ENCODE measurements around the gene IDH3G. TPM values are rescaled to one million over a fixed set of nuclear protein-coding genes. Genes with fewer than 3 reads are reported as not detected.

IDH3G gene
- total RNA-seq, 1 experiment from 2014 or later = 43.2 TPM

DNA sequence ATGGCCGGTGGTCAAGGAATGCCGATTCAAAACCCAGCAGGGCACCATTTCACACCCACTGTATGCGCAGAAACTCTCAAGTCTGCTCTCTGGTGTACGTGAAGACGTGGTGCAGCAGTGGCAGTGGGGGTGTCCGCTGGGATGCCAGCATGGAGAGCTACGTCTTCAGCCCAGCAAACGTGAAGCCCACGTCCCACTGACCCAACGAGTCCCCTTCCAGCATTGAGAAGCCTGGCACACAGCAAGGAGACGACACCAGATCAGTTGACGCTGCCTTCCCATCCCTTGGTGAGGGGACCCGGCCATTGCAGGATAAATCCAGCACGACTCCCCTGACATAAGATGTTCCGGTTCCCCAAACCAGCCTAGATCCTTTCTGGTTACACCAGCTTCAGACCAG is 32.3 kb downstream of the IDH3G start:
- H3K27me3 Mint-ChIP-seq (ENCODE audit: low read depth) = peaks cover 13% of the 10 kb centered on the region
- H3K36me3 Mint-ChIP-seq (ENCODE audit: insufficient read depth in 1 of 3, low read depth in 3 of 3) = peaks cover 0 to 3% (median 2%) of the 10 kb centered on the region in 3 experiments; a peak in 5 of 7 replicates
- H3K79me2 ChIP-seq (ENCODE audit: insufficient read depth, low read length) = no peaks in the 10 kb centered on the region

More for the DNA sequence above, 32.3 kb downstream of the IDH3G start:
- Histone ChIP-seq H2BK15ac (ENCODE audit: low read depth, low read length) (no peak overlapping the region), H2BK120ac (ENCODE audit: low read depth, low read length, poor library complexity, severe bottlenecking) (no peak overlapping the region), H2BK12ac (ENCODE audit: insufficient read length, low read depth, low read length) (no peak overlapping the region), H3K4me1 (ENCODE audit: insufficient read depth, low read length) (no peaks in the 10 kb centered on the region), H3K27ac (ENCODE audit: insufficient read length, low read depth, low read length) (no peak overlapping the region), H4K8ac (replicated peaks; ENCODE audit: insufficient read length, low read depth, low read length) (no peak overlapping the region), H2AFZ (ENCODE audit: low read length) (no peak overlapping the region), H4K91ac (ENCODE audit: insufficient read length, low read depth, low read length) (no peak overlapping the region), H3K14ac (ENCODE audit: insufficient read depth, low read length) (no peak overlapping the region), H3K4ac (ENCODE audit: low read depth, low read length) (no peak overlapping the region), H4K20me1 (ENCODE audit: control insufficient read depth, insufficient read depth, insufficient read length) (no peaks in the 10 kb centered on the region), H3K23me2 (ENCODE audit: insufficient read length, low read depth, low read length, poor library complexity, severe bottlenecking) (no peaks in the 10 kb centered on the region), H4K5ac (ENCODE audit: insufficient read length, low read depth, low read length) (no peak overlapping the region), H3K4me2 (ENCODE audit: insufficient read depth, insufficient read length, low read length) (no peak overlapping the region), H2AK5ac (ENCODE audit: insufficient read length, low read length) (no peak overlapping the region), H3K56ac (ENCODE audit: insufficient read length, low read depth, low read length) (no peak overlapping the region), H3K27me3 (ENCODE audit: insufficient read depth, low read length) (no peaks in the 10 kb centered on the region), H3K9ac (ENCODE audit: extremely low read depth, insufficient read length, low read length) (no peak overlapping the region), H2BK20ac (ENCODE audit: low read depth, low read length, poor library complexity, severe bottlenecking) (no peak overlapping the region), H3K23ac (ENCODE audit: insufficient read length, low read depth, low read length) (no peak overlapping the region), H3T11ph (ENCODE audit: low read length) (no peak overlapping the region), H3K9me3 (ENCODE audit: control insufficient read depth, low read depth, low read length) (peaks cover 18% of the 10 kb centered on the region), H2BK5ac (ENCODE audit: insufficient read length, low read length) (no peak overlapping the region), H3K79me1 (ENCODE audit: insufficient read depth, low read depth, low read length, poor library complexity, severe bottlenecking) (no peaks in the 10 kb centered on the region), H3K18ac (ENCODE audit: insufficient read length, low read depth, low read length) (no peak overlapping the region)
- Mint-ChIP-seq H3K4me1 (peaks cover 4 to 6% of the 10 kb centered on the region in 2 experiments; a peak in 3 of 4 replicates), H3K9me3 (peaks cover 62 to 69% of the 10 kb centered on the region in 2 experiments), H3K4me3 (no peak overlapping the region), H3K27ac (no peak overlapping the region)
- no CpG with 5 or more reads among the region's 15 CpGs for WGBS (ENCODE audit: extremely low coverage, insufficient read length, low lambda C conversion rate)
- no peak for DNase-seq
- TF ChIP-seq, protein P1, sequence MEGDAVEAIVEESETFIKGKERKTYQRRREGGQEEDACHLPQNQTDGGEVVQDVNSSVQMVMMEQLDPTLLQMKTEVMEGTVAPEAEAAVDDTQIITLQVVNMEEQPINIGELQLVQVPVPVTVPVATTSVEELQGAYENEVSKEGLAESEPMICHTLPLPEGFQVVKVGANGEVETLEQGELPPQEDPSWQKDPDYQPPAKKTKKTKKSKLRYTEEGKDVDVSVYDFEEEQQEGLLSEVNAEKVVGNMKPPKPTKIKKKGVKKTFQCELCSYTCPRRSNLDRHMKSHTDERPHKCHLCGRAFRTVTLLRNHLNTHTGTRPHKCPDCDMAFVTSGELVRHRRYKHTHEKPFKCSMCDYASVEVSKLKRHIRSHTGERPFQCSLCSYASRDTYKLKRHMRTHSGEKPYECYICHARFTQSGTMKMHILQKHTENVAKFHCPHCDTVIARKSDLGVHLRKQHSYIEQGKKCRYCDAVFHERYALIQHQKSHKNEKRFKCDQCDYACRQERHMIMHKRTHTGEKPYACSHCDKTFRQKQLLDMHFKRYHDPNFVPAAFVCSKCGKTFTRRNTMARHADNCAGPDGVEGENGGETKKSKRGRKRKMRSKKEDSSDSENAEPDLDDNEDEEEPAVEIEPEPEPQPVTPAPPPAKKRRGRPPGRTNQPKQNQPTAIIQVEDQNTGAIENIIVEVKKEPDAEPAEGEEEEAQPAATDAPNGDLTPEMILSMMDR (conservative IDR thresholded peaks at IDR 0.05) = no peak

Data from H9 (cell line).